Natural killer cell treated with Interleukin-12 subunit alpha and Interleukin-12 subunit beta and Interleukin-15 and Interleukin-18, amount 100 ng/mL, for 72 hours (primary cell): ENCODE results near the gene ARFGAP3. TPM values are rescaled to one million over a fixed set of nuclear protein-coding genes. Genes with fewer than 3 reads are reported as not detected.

ENCODE experiments used
- ATAC-seq, 2 donors: fragments of 150-1000 bp; cut with Tn5 transposase in 1 of 2; sonication (Bioruptor Pico), chemical (Tn5 transposase) in 1 of 2; 2 replicates each; pipeline ENCODE4 v1.10.0; 2021
- DNase-seq: peaks from one replicate; pipeline ENCODE4 v3.0.0; 2022; ENCODE audit warnings: low spot score
- H3K27ac Mint-ChIP-seq, 2 donors: 1 replicate in 1 of 2; 2 replicates in 1 of 2; pipeline ENCODE4 v1.8.0; 2022; ENCODE audit warnings: mixed read lengths in 2 of 2, mild to moderate bottlenecking in 1 of 2, moderate library complexity in 1 of 2
- H3K27me3 Mint-ChIP-seq, 2 donors: 1 replicate in 1 of 2; 2 replicates in 1 of 2; pipeline ENCODE4 v1.8.0; 2022; ENCODE audit warnings: mixed read lengths in 2 of 2
- H3K36me3 Mint-ChIP-seq: one replicate; pipeline ENCODE4 v1.8.0; 2022; ENCODE audit warnings: mixed read lengths
- H3K4me1 Mint-ChIP-seq, 2 donors: 1 replicate in 1 of 2; 2 replicates in 1 of 2; pipeline ENCODE4 v1.8.0; 2022; ENCODE audit warnings: low read depth in 2 of 2, mixed read lengths in 2 of 2, mild to moderate bottlenecking in 1 of 2
- H3K4me3 Mint-ChIP-seq: one replicate; pipeline ENCODE4 v1.8.0; 2022; ENCODE audit warnings: mixed read lengths
- H3K9me3 Mint-ChIP-seq: 2 replicates; pipeline ENCODE4 v1.8.0; 2022; ENCODE audit warnings: mixed read lengths
- total RNA-seq, 2 donors: library from RNA; stranded (reverse); gene quantifications; one replicate each; pipeline ENCODE4 v1.2.3, GENCODE V29; 2022

Gene ARFGAP3
- total RNA-seq, 2 donors from 2014 or later: 28.3 to 50.4 TPM

DNA sequence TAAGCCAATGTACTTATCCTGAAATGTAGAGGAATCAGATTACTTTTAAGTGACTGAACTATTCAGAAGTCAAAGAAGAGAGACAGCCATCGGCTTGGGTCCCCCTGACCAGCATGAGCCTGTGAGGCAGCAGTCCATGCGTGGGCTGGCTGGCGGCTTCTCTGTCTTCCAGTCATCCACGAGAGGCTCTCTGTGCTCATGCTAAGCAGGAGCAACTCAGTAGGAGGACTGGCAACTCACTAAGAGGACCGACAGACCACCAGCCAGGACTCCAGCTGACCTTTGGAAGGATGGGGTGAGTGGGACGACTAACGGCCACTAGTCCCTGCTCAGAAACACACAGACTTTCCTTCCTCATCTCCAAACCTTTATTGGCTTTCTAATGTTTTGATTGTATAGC, 43.6 kb downstream of the ARFGAP3 start:
- Mint-ChIP-seq H3K4me3 (no peak overlapping the region), H3K9me3 (no peaks in the 10 kb centered on the region), H3K27me3 (no peaks in the 10 kb centered on the region), H3K27ac (no peak overlapping the region), H3K36me3 (peaks cover 7% of the 10 kb centered on the region), H3K4me1 (peaks cover 0 to 3% of the 10 kb centered on the region in 2 donors)
- no peak for ATAC-seq
- no peak for DNase-seq

DNA sequence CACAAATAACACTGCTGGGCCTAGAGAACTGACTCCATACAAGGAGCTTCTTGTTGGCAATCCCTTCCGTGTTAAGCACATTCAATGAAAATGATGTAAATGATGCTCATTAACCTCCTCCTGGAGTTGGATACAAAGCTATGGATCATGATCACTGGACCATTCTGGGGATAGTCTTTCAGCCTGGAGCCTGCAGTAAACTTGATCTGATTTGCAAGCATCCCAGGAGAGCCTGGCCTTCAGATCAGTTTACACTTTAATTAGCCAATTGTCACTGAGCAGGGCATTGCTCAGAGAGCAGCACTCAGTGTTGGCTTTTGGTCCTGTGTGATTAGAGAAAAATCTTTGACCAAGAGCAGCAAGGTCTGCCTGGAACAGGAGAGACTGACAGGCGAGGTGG, 45.6 kb downstream of the ARFGAP3 start:
- no peaks in the 10 kb centered on the region for H3K9me3 Mint-ChIP-seq
- no peak overlapping the region for H3K27ac Mint-ChIP-seq
- ATAC-seq (no peak), DNase-seq (no peak)
- H3K4me1 Mint-ChIP-seq: peaks cover 0 to 7% of the 10 kb centered on the region in 2 donors
- no peaks in the 10 kb centered on the region for H3K27me3 Mint-ChIP-seq
- peaks cover 14% of the 10 kb centered on the region for H3K36me3 Mint-ChIP-seq
- no peak overlapping the region for H3K4me3 Mint-ChIP-seq

DNA sequence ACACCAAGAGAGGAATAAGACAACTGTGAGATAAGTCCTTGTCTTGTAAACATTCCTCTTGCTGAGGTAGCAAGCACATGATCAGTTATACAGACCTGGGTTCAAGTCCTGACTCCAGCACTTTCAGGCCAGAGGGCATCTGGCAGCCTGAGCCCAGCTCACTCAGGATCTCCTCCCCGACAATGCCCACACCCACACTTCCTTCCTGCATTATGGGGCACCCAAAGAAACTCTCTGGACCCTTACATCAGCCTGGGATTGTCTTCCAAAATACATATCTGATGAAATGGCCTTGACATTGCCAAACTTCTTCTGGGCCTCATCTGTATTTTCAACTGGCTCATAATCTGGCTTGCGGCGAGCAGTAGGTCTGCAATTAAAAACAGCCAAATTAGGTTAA, 48.6 kb downstream of the ARFGAP3 start:
- DNase-seq (no peak), ATAC-seq (no peak)
- H3K4me1 Mint-ChIP-seq: peaks cover 0 to 7% of the 10 kb centered on the region in 2 donors
- H3K36me3 Mint-ChIP-seq: peaks cover 14% of the 10 kb centered on the region
- H3K4me3 Mint-ChIP-seq: no peak overlapping the region
- H3K27ac Mint-ChIP-seq: no peak overlapping the region
- no peaks in the 10 kb centered on the region for H3K27me3 Mint-ChIP-seq
- H3K9me3 Mint-ChIP-seq: no peaks in the 10 kb centered on the region

DNA sequence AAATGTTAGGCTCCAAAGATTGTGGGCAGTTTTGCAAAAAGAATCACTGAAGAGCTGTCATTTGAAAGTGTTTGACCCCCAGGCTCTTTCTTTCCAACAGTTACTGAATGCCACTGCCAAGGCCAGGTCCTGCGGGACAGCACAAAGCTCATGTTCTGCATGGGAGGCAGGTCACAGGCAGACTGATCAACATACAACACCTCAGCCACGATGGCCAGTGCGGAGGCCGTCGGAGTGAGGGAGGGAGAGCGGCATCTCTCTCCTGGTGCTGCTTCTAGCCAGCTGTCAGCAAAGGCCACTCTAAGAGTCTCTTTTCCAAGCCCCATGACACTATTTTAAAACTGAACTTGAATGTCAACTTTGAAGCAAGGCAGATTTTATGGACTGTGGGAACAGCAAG, 49.9 kb downstream of the ARFGAP3 start:
- DNase-seq (no peak), ATAC-seq (no peak)
- H3K4me1 Mint-ChIP-seq: peaks cover 0 to 3% of the 10 kb centered on the region in 2 donors
- no peaks in the 10 kb centered on the region for H3K27me3 Mint-ChIP-seq
- peaks cover 6% of the 10 kb centered on the region for H3K36me3 Mint-ChIP-seq
- no peak overlapping the region for H3K4me3 Mint-ChIP-seq
- H3K27ac Mint-ChIP-seq: no peak overlapping the region
- no peaks in the 10 kb centered on the region for H3K9me3 Mint-ChIP-seq

DNA sequence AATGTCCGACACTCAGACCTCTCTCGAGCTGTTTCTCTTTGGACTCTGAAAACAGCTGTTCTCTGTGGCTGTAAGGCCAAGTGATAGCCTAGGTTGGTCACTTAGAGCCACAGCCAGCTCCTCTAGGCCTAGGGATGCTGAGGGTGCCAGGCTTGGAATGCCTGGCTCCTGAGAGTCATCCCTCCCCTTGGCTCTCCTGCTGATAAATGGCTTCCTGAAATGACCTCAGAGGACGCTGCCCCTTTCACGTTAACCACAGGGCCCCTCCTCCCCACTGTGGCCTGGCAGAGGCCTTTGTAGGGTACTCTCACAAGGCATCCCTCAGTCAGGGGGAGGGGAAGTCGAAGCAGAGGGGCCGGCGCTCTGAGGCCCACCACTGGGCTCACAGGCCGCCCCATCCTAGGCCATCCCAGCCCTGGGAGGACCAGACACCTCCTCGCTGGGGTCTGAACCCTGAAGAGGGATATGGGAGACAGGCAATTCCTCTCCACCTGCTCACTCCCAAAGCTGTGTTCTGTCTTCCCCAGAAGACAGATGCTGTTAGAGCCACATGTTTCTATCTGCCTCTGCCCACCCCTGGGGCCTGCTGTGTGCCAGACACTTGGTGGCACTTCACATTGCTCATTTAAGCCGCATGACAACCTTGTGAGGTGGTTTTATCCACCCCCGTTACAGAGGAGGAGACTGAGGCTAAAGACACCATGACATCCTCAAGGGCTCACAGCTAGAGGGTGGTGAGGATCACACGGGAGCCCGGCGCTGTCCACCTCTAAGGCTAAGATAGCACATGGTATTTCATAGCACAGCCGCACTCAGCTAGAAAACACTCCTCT, 50.9 kb downstream of the ARFGAP3 start:
- H3K4me3 Mint-ChIP-seq: no peak overlapping the region
- H3K4me1 Mint-ChIP-seq: peaks cover 0 to 7% of the 10 kb centered on the region in 2 donors
- no peak overlapping the region for H3K27ac Mint-ChIP-seq
- no peaks in the 10 kb centered on the region for H3K27me3 Mint-ChIP-seq
- H3K36me3 Mint-ChIP-seq: peaks cover 6% of the 10 kb centered on the region
- H3K9me3 Mint-ChIP-seq: no peaks in the 10 kb centered on the region
- no peak for DNase-seq
- ATAC-seq: no peak

DNA sequence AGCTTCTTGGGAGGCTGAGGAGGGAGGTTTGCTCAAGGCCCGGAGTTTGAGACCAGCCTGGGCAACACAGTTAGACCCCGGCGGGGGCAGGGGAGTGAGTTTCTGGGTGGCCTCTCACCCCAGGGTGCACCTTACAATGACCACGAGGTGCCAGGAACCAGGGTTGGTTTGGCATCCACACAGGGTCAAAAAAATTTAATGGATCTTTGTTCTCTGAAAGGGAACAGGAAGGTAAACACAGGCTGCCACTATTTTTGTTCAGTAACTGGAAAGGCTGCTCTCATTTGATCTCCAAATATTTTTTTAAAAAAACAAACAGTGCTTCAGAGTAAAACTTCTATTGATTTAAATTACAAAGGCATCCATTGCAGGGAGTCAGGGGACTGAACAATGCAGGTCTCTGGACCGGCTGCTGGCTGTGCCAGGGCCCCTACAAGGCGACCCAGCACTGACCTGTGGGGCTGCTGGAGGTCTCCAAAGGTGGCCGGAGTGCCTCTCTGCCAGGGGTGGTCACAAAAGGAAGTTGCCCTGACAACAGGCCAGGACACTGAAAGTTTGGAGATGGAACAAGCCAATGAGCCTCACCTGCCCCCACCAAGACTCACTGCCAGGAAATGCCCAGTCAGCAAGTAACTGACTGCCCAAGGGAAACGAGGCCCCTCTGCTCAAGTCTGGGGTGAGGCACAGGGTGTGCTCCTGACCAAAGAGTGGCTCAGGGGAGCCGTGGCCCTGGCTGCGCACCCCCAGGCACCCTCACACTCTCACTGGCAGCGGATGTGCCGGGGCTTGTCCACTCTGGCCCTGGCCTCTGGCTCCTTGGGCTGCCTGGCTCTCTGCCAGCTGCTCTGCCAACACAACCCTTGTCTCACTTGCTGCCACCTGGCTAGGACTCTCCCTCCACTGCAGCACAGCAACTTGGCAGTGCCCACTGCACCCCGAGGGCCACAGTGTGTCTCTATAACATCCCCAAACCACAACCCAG, 51.8 kb downstream of the ARFGAP3 start:
- Mint-ChIP-seq H3K27ac (no peak overlapping the region), H3K27me3 (no peaks in the 10 kb centered on the region), H3K4me1 (peaks cover 9 to 13% of the 10 kb centered on the region in 2 donors), H3K9me3 (no peaks in the 10 kb centered on the region), H3K4me3 (no peak overlapping the region), H3K36me3 (peaks cover 6% of the 10 kb centered on the region)
- ATAC-seq (no peak), DNase-seq (no peak)

DNA sequence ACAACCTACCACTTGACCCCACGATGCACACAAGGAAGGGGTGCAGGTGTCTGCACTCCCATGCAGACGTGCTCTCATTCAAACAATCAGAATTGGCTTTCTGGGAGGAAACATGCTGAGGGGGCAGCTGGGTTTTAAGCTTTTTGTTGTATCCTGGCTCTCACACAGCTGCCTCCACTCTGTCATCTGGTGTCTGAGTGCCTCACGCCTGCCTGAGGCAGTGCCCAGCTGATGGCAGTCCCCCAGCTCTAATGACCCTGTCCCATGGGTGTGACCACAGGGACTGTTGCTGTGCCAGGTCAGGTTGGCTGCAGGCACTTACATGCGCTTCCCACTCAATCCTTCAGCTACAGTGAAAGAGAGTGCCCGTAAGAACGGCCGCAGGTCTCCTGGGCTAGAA, 53.7 kb downstream of the ARFGAP3 start:
- DNase-seq: no peak
- Mint-ChIP-seq H3K27ac (no peak overlapping the region), H3K4me3 (no peak overlapping the region), H3K27me3 (no peaks in the 10 kb centered on the region), H3K36me3 (peaks cover 6% of the 10 kb centered on the region), H3K9me3 (no peaks in the 10 kb centered on the region), H3K4me1 (peaks cover 16 to 22% of the 10 kb centered on the region in 2 donors)
- no peak for ATAC-seq

DNA sequence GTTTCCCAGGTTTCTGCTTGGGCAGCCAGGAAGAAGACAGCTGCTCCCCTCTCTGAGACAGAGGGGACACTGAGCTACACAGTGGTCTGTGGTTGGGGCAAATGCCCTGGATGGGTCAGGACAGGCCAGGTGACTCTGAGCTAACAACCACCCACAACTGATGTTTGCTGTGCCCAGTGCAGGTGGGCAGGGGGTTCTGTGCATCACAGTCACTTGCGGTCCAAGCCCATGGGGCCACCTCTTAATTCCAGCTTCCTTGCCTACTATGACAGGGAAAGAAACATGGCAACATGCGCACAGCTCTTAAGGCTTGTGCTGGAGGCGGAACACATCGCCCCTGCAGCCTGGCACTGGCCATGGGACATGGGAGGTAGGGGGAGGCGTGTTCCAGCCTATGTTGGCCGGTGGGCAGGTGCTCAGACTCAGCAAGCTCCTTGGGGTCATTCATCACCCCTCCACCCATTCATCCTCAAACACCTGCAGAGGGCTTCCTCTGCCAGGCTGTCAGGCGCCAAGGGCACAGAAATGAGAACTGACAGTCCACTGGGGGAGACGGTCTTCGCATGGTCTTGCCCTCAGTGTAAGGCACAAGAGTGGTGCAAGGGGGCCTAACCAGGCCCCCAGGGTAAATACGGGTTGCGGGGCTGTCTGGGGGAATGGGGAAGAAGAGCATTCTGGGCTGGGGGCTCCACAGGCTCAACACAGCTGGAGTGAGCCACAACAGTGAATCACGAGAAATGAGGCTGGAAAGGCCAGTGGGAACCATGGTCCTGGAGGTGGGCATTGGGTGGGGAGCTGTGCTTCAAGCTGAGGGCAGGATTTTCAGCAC, 55.6 kb downstream of the ARFGAP3 start:
- Mint-ChIP-seq H3K4me1 (peaks cover 29 to 30% of the 10 kb centered on the region in 2 donors), H3K27me3 (no peaks in the 10 kb centered on the region), H3K27ac (no peak overlapping the region), H3K36me3 (peaks cover 6% of the 10 kb centered on the region), H3K9me3 (no peaks in the 10 kb centered on the region), H3K4me3 (no peak overlapping the region)
- peak in 1 of 2 donors; percentile 26 for ATAC-seq
- no peak for DNase-seq

DNA sequence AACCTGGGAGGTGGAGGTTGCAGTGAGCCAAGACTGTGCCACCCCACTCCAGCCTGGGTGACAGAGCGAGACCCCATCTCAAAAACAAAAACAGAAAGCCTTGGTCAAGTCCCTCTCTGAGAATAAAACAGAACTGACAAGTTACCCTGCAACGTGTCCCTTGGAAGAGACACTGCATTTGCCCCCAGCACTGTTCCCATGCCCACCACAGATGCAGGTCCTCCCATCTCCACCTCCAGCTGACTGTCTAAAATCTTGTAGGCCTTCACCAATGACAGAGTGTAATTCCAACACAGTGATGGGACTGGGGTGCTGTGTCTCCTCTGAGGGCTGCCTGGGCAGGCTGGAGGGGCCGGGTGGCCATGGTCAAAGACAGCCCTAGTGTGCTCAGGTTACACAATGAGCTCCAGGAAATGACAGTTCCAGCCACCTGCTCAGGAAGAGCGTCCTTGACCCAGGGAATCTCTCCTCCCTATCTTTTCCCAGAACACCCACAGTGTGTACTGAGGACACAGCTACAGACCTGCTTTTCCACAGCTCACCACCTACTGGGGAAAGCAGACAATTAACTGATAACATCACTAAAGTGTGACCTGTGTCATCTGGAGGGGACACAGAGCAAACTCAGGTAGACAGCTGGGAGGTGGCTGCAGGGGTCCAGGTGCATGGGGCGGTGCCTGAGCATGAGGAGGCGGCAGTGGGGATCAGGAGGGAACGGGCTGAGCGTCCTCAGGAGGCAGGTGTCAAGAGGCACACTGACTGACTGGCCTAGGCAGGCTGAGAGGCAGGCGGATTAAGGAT, 56.4 kb downstream of the ARFGAP3 start:
- Mint-ChIP-seq H3K9me3 (no peaks in the 10 kb centered on the region), H3K27ac (peak overlapping the region in 1 of 2 donors; percentile 68), H3K4me1 (peaks cover 30 to 33% of the 10 kb centered on the region in 2 donors), H3K27me3 (no peaks in the 10 kb centered on the region), H3K36me3 (peaks cover 9% of the 10 kb centered on the region), H3K4me3 (no peak overlapping the region)
- DNase-seq (no peak), ATAC-seq (peak in 1 of 2 donors; percentile 22)

DNA sequence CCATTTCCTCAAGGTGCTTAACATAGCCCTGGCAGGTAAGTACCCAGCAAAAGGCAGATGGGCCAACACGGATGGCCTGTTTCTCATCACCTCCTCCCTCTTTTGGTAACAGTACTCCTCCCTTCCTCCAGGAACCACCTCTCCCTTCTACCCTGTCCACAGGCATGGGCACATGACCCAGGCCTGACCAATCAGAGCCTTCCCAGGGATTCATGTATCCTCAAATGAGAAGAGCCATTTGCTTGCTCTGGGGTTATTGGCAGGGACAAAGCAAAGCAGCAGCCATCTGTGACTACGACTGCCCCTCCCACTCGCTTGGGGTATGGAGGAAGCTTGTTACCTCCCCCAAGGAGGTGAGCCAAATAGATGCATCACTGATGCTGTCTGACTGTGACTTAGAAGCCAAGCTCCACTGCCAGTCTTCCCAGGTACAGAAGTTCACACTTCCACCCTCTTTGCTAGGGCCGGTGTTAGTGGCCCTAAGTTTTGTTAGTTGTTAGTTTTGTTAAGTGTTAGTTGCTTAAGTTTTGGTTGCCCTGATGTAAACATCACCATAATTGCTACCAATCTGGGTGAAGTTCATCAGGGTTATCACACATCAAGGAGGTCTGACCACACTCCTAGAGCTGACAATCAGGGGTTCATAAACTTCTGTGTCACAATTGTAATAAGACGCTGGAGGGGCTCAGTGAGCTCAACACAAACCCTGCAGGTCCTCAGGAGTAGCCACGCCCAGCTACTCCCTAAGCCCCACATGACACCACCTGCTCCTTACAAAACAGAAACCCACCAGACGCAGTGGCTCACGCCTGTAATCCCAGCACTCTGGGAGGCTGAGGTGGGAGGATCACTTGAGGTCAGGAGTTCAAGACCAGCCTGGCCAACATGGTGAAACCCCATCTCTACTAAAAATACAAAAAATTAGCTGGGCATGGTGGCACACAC, 57.3 kb downstream of the ARFGAP3 start:
- peak overlapping the region; percentile 50 to 68 for H3K27ac Mint-ChIP-seq
- peaks cover 9% of the 10 kb centered on the region for H3K36me3 Mint-ChIP-seq
- H3K9me3 Mint-ChIP-seq: no peaks in the 10 kb centered on the region
- no peaks in the 10 kb centered on the region for H3K27me3 Mint-ChIP-seq
- peaks cover 30 to 33% of the 10 kb centered on the region in 2 donors for H3K4me1 Mint-ChIP-seq
- no peak for DNase-seq
- ATAC-seq: peak; percentile 36 to 55
- no peak overlapping the region for H3K4me3 Mint-ChIP-seq

DNA sequence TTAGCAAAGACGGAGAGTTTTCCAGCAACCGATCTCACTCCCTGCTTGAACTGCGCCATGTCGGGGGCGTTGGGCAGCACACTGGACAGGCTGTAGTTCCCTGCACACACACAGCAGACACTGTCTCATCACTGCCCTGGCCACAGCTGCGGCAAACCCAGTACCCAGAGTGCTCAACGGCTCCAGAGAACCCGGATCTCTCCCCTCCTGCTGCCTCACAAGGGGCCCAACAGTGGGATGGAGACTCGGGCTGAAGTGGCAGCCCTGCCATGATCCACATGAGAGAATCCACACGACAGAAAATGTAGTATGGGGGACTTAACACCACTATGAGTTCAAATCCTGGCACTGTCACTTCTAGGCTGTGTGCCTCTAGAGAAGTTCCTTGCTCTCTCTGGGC, 58.0 kb downstream of the ARFGAP3 start:
- no peaks in the 10 kb centered on the region for H3K9me3 Mint-ChIP-seq
- no peak for ATAC-seq
- H3K36me3 Mint-ChIP-seq: peaks cover 9% of the 10 kb centered on the region
- H3K27ac Mint-ChIP-seq: peak overlapping the region in 1 of 2 donors; percentile 68
- no peaks in the 10 kb centered on the region for H3K27me3 Mint-ChIP-seq
- no peak overlapping the region for H3K4me3 Mint-ChIP-seq
- peaks cover 30 to 33% of the 10 kb centered on the region in 2 donors for H3K4me1 Mint-ChIP-seq
- no peak for DNase-seq

DNA sequence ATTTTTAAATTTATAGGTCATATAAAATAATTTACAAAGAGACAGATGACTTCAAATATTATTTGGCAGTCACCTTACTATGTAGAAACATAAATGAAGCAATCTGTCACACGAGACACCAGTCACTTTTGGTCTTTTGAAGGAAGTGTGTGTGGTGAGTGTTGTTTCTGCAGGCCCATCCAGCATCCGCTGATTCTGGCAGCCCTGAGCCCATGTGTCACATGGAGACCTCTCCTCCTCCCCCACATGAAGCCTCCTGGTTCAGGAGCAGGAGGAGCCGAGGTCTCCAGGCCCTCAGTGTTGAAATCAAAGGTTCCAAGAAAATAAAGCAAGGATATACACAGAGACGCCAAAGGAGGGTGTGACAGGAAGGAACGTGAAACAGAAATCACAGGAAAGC, 60.1 kb downstream of the ARFGAP3 start:
- Mint-ChIP-seq H3K27me3 (no peaks in the 10 kb centered on the region), H3K27ac (peak overlapping the region; percentile 33 to 78), H3K36me3 (peaks cover 9% of the 10 kb centered on the region), H3K4me3 (no peak overlapping the region), H3K4me1 (peaks cover 30 to 33% of the 10 kb centered on the region in 2 donors), H3K9me3 (no peaks in the 10 kb centered on the region)
- ATAC-seq (no peak), DNase-seq (no peak)
